ENCODE data around the gene C3. TPM values are rescaled to one million over a fixed set of nuclear protein-coding genes. Genes with fewer than 3 reads are reported as not detected.
"Not testable (repeated sequence)": the region's sequence is repeated elsewhere in the genome, so short reads cannot be mapped to it uniquely, and the experiment has no call there.

The C3 gene
- total RNA-seq, 1 experiment from 2014 or later: 658 TPM

- peaks cover 22% of the 10 kb centered on the region for H3K36me3 Mint-ChIP-seq (ENCODE audit: insufficient read depth, unreplicated experiment)
- no peaks in the 10 kb centered on the region for H3K4me1 Mint-ChIP-seq (ENCODE audit: low read depth, unreplicated experiment)
- CTCF ChIA-PET: no interaction called here
- H3K9me3 Mint-ChIP-seq (ENCODE audit: low read depth, unreplicated experiment): no peaks in the 10 kb centered on the region
- DNase-seq: no peak
- intact Hi-C loops (cut with micrococcal nuclease; ENCODE audit: unreplicated experiment): no loop called here
- no TSS peak for BruUV-seq (replicated peaks)
- TF ChIP-seq CTCF (IDR thresholded peaks at IDR 0.05; ENCODE audit: unreplicated experiment): no peak
- H3K27ac Mint-ChIP-seq (ENCODE audit: unreplicated experiment): no peak overlapping the region
- no peaks in the 10 kb centered on the region for H3K27me3 Mint-ChIP-seq (ENCODE audit: unreplicated experiment)
- no peak overlapping the region for H3K4me3 Mint-ChIP-seq (ENCODE audit: low read depth, unreplicated experiment)
These were observed 10.0 kb downstream of the C3 start for GRCh38 chr19:6710273-6711077.

GRCh38 chr19:6709549-6709948 is 10.9 kb downstream of the C3 start:
- no peak overlapping the region for H3K27ac Mint-ChIP-seq (ENCODE audit: unreplicated experiment)

GRCh38 chr19:6708913-6709312 is 11.5 kb downstream of the C3 start:
- CTCF ChIA-PET; BruUV-seq (replicated peaks); H3K9me3 Mint-ChIP-seq (ENCODE audit: low read depth, unreplicated experiment); H3K4me3 Mint-ChIP-seq (ENCODE audit: low read depth, unreplicated experiment); DNase-seq; intact Hi-C loops (cut with micrococcal nuclease; ENCODE audit: unreplicated experiment); H3K27me3 Mint-ChIP-seq (ENCODE audit: unreplicated experiment); H3K27ac Mint-ChIP-seq (ENCODE audit: unreplicated experiment); H3K4me1 Mint-ChIP-seq (ENCODE audit: low read depth, unreplicated experiment): not testable (repeated sequence)
- peaks cover 22% of the 10 kb centered on the region for H3K36me3 Mint-ChIP-seq (ENCODE audit: insufficient read depth, unreplicated experiment)

More at GRCh38 chr19:6709549-6709948, 10.9 kb downstream of the C3 start:
- peaks cover 22% of the 10 kb centered on the region for H3K36me3 Mint-ChIP-seq (ENCODE audit: insufficient read depth, unreplicated experiment)
- DNase-seq: no peak
- CTCF ChIA-PET: no interaction called here
- H3K4me1 Mint-ChIP-seq (ENCODE audit: low read depth, unreplicated experiment): no peaks in the 10 kb centered on the region
- no peaks in the 10 kb centered on the region for H3K9me3 Mint-ChIP-seq (ENCODE audit: low read depth, unreplicated experiment)
- H3K27me3 Mint-ChIP-seq (ENCODE audit: unreplicated experiment): no peaks in the 10 kb centered on the region
- BruUV-seq (replicated peaks): no TSS peak
- H3K4me3 Mint-ChIP-seq (ENCODE audit: low read depth, unreplicated experiment): no peak overlapping the region
- intact Hi-C loops (cut with micrococcal nuclease; ENCODE audit: unreplicated experiment): no loop called here
- no peak for TF ChIP-seq CTCF (IDR thresholded peaks at IDR 0.05; ENCODE audit: unreplicated experiment)

- CTCF ChIA-PET: no interaction called here
- H3K27me3 Mint-ChIP-seq (ENCODE audit: unreplicated experiment): no peaks in the 10 kb centered on the region
- intact Hi-C loops (cut with micrococcal nuclease; ENCODE audit: unreplicated experiment): no loop called here
- no peak overlapping the region for H3K4me3 Mint-ChIP-seq (ENCODE audit: low read depth, unreplicated experiment)
- no peaks in the 10 kb centered on the region for H3K9me3 Mint-ChIP-seq (ENCODE audit: low read depth, unreplicated experiment)
- no TSS peak for BruUV-seq (replicated peaks)
- no peaks in the 10 kb centered on the region for H3K4me1 Mint-ChIP-seq (ENCODE audit: low read depth, unreplicated experiment)
- DNase-seq: no peak
- TF ChIP-seq CTCF (IDR thresholded peaks at IDR 0.05; ENCODE audit: unreplicated experiment): no peak
- peaks cover 28% of the 10 kb centered on the region for H3K36me3 Mint-ChIP-seq (ENCODE audit: insufficient read depth, unreplicated experiment)
- H3K27ac Mint-ChIP-seq (ENCODE audit: unreplicated experiment): no peak overlapping the region
These were observed 12.1 kb downstream of the C3 start for GRCh38 chr19:6708346-6708745.

- no peaks in the 10 kb centered on the region for H3K9me3 Mint-ChIP-seq (ENCODE audit: low read depth, unreplicated experiment)
- no peak for TF ChIP-seq CTCF (IDR thresholded peaks at IDR 0.05; ENCODE audit: unreplicated experiment)
- no TSS peak for BruUV-seq (replicated peaks)
- no peaks in the 10 kb centered on the region for H3K27me3 Mint-ChIP-seq (ENCODE audit: unreplicated experiment)
- H3K4me1 Mint-ChIP-seq (ENCODE audit: low read depth, unreplicated experiment): no peaks in the 10 kb centered on the region
- H3K4me3 Mint-ChIP-seq (ENCODE audit: low read depth, unreplicated experiment): no peak overlapping the region
- intact Hi-C loops (cut with micrococcal nuclease; ENCODE audit: unreplicated experiment): no loop called here
- CTCF ChIA-PET: no interaction called here
- H3K27ac Mint-ChIP-seq (ENCODE audit: unreplicated experiment): no peak overlapping the region
- peaks cover 25% of the 10 kb centered on the region for H3K36me3 Mint-ChIP-seq (ENCODE audit: insufficient read depth, unreplicated experiment)
- DNase-seq: no peak
These were observed 12.8 kb downstream of the C3 start for GRCh38 chr19:6707658-6708018.
